ENCODE measurements around the gene SMARCA1. TPM values are rescaled to one million over a fixed set of nuclear protein-coding genes. Genes with fewer than 3 reads are reported as not detected.

SMARCA1 gene
- total and polyA plus RNA-seq, 2 experiments from 2014 or later, result 30.1 to 51.8 TPM

DNA sequence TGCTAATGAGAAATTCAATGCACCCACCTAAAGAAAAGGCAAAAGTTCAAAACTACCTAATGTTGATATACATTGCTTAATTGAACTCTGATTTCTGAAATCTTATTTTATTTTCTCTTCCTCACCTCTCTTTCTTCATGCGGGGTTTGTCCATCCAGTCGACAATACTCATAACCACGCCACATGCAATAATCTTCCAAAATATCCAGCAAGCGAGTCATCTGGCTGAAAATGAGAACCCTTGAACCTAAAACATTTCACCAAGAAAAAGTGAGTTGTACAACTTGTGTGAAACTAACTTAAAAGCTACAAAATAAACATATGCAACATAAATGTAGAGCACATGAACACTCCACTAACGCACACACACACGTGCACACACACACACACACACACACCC is 26.7 kb downstream of the SMARCA1 start (continued):
- TF ChIP-seq, protein P1, sequence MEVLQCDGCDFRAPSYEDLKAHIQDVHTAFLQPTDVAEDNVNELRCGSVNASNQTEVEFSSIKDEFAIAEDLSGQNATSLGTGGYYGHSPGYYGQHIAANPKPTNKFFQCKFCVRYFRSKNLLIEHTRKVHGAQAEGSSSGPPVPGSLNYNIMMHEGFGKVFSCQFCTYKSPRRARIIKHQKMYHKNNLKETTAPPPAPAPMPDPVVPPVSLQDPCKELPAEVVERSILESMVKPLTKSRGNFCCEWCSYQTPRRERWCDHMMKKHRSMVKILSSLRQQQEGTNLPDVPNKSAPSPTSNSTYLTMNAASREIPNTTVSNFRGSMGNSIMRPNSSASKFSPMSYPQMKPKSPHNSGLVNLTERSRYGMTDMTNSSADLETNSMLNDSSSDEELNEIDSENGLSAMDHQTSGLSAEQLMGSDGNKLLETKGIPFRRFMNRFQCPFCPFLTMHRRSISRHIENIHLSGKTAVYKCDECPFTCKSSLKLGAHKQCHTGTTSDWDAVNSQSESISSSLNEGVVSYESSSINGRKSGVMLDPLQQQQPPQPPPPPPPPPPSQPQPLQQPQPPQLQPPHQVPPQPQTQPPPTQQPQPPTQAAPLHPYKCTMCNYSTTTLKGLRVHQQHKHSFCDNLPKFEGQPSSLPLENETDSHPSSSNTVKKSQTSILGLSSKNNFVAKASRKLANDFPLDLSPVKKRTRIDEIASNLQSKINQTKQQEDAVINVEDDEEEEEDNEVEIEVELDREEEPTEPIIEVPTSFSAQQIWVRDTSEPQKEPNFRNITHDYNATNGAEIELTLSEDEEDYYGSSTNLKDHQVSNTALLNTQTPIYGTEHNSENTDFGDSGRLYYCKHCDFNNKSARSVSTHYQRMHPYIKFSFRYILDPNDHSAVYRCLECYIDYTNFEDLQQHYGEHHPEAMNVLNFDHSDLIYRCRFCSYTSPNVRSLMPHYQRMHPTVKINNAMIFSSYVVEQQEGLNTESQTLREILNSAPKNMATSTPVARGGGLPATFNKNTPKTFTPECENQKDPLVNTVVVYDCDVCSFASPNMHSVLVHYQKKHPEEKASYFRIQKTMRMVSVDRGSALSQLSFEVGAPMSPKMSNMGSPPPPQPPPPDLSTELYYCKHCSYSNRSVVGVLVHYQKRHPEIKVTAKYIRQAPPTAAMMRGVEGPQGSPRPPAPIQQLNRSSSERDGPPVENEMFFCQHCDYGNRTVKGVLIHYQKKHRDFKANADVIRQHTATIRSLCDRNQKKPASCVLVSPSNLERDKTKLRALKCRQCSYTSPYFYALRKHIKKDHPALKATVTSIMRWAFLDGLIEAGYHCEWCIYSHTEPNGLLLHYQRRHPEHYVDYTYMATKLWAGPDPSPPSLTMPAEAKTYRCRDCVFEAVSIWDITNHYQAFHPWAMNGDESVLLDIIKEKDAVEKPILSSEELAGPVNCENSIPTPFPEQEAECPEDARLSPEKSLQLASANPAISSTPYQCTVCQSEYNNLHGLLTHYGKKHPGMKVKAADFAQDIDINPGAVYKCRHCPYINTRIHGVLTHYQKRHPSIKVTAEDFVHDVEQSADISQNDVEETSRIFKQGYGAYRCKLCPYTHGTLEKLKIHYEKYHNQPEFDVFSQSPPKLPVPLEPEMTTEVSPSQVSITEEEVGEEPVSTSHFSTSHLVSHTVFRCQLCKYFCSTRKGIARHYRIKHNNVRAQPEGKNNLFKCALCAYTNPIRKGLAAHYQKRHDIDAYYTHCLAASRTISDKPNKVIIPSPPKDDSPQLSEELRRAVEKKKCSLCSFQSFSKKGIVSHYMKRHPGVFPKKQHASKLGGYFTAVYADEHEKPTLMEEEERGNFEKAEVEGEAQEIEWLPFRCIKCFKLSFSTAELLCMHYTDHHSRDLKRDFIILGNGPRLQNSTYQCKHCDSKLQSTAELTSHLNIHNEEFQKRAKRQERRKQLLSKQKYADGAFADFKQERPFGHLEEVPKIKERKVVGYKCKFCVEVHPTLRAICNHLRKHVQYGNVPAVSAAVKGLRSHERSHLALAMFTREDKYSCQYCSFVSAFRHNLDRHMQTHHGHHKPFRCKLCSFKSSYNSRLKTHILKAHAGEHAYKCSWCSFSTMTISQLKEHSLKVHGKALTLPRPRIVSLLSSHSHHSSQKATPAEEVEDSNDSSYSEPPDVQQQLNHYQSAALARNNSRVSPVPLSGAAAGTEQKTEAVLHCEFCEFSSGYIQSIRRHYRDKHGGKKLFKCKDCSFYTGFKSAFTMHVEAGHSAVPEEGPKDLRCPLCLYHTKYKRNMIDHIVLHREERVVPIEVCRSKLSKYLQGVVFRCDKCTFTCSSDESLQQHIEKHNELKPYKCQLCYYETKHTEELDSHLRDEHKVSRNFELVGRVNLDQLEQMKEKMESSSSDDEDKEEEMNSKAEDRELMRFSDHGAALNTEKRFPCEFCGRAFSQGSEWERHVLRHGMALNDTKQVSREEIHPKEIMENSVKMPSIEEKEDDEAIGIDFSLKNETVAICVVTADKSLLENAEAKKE (CRISPR knock-in tag; IDR thresholded peaks at IDR 0.05), result no peak
- no peak for TF ChIP-seq ZNF114 (CRISPR knock-in tag; IDR thresholded peaks at IDR 0.05)
- TF ChIP-seq, protein P2, sequence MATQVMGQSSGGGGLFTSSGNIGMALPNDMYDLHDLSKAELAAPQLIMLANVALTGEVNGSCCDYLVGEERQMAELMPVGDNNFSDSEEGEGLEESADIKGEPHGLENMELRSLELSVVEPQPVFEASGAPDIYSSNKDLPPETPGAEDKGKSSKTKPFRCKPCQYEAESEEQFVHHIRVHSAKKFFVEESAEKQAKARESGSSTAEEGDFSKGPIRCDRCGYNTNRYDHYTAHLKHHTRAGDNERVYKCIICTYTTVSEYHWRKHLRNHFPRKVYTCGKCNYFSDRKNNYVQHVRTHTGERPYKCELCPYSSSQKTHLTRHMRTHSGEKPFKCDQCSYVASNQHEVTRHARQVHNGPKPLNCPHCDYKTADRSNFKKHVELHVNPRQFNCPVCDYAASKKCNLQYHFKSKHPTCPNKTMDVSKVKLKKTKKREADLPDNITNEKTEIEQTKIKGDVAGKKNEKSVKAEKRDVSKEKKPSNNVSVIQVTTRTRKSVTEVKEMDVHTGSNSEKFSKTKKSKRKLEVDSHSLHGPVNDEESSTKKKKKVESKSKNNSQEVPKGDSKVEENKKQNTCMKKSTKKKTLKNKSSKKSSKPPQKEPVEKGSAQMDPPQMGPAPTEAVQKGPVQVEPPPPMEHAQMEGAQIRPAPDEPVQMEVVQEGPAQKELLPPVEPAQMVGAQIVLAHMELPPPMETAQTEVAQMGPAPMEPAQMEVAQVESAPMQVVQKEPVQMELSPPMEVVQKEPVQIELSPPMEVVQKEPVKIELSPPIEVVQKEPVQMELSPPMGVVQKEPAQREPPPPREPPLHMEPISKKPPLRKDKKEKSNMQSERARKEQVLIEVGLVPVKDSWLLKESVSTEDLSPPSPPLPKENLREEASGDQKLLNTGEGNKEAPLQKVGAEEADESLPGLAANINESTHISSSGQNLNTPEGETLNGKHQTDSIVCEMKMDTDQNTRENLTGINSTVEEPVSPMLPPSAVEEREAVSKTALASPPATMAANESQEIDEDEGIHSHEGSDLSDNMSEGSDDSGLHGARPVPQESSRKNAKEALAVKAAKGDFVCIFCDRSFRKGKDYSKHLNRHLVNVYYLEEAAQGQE (IDR thresholded peaks at IDR 0.05; ENCODE audit: unreplicated experiment), result no peak

- no peak for DNase-seq (ENCODE audit: low spot score)
- no peaks in the 10 kb centered on the region for H4K20me1 ChIP-seq (replicated peaks; ENCODE audit: insufficient read depth)
- Mint-ChIP-seq H3K4me3 (no peak overlapping the region), H3K27ac (no peak overlapping the region), H3K9me3 (no peaks in the 10 kb centered on the region), H3K4me1 (no peaks in the 10 kb centered on the region), H3K36me3 (ENCODE audit: low read depth) (peaks cover 41% of the 10 kb centered on the region), H3K27me3 (ENCODE audit: insufficient read depth, low read depth, poor library complexity) (no peaks in the 10 kb centered on the region)
- H3K79me2 ChIP-seq (replicated peaks; ENCODE audit: insufficient read depth), result no peaks in the 10 kb centered on the region
- no peaks in the 10 kb centered on the region for H3K4me1 ChIP-seq (ENCODE audit: insufficient read depth)
- H2AFZ ChIP-seq, result no peak overlapping the region
- H3K9me2 ChIP-seq (ENCODE audit: insufficient read depth), result no peaks in the 10 kb centered on the region
- no peak overlapping the region for H3K4me3 ChIP-seq
- H3K36me3 ChIP-seq (ENCODE audit: insufficient read depth), result peaks cover 11% of the 10 kb centered on the region
- no peaks in the 10 kb centered on the region for H3K27me3 ChIP-seq (ENCODE audit: insufficient read depth)
- ATAC-seq, result no peak
- H3K4me2 ChIP-seq, result no peak overlapping the region
- H3F3A ChIP-seq (replicated peaks; ENCODE audit: low read depth), result no peaks in the 10 kb centered on the region
- no peak overlapping the region for H3K27ac ChIP-seq (ENCODE audit: low read depth)
- no peak for TF ChIP-seq STAT1 (IDR thresholded peaks at IDR 0.05; ENCODE audit: unreplicated experiment)
- no peak for TF ChIP-seq POLR2AphosphoS5 (IDR thresholded peaks at IDR 0.05; ENCODE audit: low read depth)
- TF ChIP-seq, protein P2 (IDR thresholded peaks at IDR 0.05; ENCODE audit: unreplicated experiment), result no peak
- no peak for TF ChIP-seq JUNB (IDR thresholded peaks at IDR 0.05; ENCODE audit: unreplicated experiment)
- TF ChIP-seq, protein P3, sequence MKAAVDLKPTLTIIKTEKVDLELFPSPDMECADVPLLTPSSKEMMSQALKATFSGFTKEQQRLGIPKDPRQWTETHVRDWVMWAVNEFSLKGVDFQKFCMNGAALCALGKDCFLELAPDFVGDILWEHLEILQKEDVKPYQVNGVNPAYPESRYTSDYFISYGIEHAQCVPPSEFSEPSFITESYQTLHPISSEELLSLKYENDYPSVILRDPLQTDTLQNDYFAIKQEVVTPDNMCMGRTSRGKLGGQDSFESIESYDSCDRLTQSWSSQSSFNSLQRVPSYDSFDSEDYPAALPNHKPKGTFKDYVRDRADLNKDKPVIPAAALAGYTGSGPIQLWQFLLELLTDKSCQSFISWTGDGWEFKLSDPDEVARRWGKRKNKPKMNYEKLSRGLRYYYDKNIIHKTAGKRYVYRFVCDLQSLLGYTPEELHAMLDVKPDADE (IDR thresholded peaks at IDR 0.05), result no peak
- no peak for TF ChIP-seq EZH2 (IDR thresholded peaks at IDR 0.05; ENCODE audit: low read depth, unreplicated experiment)
- no peak for TF ChIP-seq ZNF114 (CRISPR knock-in tag; IDR thresholded peaks at IDR 0.05)
- TF ChIP-seq ZNF331 (CRISPR knock-in tag; IDR thresholded peaks at IDR 0.05; ENCODE audit: low read depth), result no peak
- TF ChIP-seq NANOG (IDR thresholded peaks at IDR 0.05; ENCODE audit: borderline replicate concordance), result no peak
These were observed 27.4 kb downstream of the SMARCA1 start for GRCh38 chrX:129495900-129496299.
